Effector memory CD8-positive, alpha-beta T cell (primary cell): ENCODE measurements around the gene BIVM.

Source experiments
- ATAC-seq: fragments of 150-1000 bp; cut with Tn5 transposase; replicated peaks from 2 replicates; pipeline ENCODE4 v1.10.0; 2021; ENCODE audit warnings: mild to moderate bottlenecking, moderate library complexity
- DNase-seq, 3 experiments: peaks; one replicate each; pipeline ENCODE4 v3.0.0; 2021
- H3K27ac Mint-ChIP-seq, 2 donors: one replicate each; pipeline ENCODE4 v1.8.0; 2022; ENCODE audit warnings: mild to moderate bottlenecking in 2 of 2, mixed read lengths in 2 of 2, moderate library complexity in 2 of 2
- H3K27me3 Mint-ChIP-seq, 2 donors: one replicate each; pipeline ENCODE4 v1.8.0; 2022; ENCODE audit warnings: mixed read lengths in 2 of 2
- H3K36me3 Mint-ChIP-seq: one replicate; pipeline ENCODE4 v1.8.0; 2022; ENCODE audit warnings: mild to moderate bottlenecking, moderate library complexity, mixed read lengths; ENCODE audit not compliant: insufficient read depth
- H3K4me1 Mint-ChIP-seq, 2 donors: one replicate each; pipeline ENCODE4 v1.8.0; 2022; ENCODE audit warnings: low read depth in 2 of 2, mixed read lengths in 2 of 2
- H3K4me3 Mint-ChIP-seq, 2 donors: one replicate each; pipeline ENCODE4 v1.8.0; 2022; ENCODE audit warnings: mild to moderate bottlenecking in 2 of 2, mixed read lengths in 2 of 2, moderate library complexity in 2 of 2
- H3K9me3 Mint-ChIP-seq, 2 donors: one replicate each; pipeline ENCODE4 v1.8.0; 2022; ENCODE audit warnings: mixed read lengths in 2 of 2

Gene BIVM

GRCh38 chr13:102805680-102806079 lies 6.8 kb downstream of the BIVM start:
- peaks cover 7% of the 10 kb centered on the region for H3K36me3 Mint-ChIP-seq
- H3K4me3 Mint-ChIP-seq, result no peak overlapping the region

GRCh38 chr13:102807699-102808098 lies 8.8 kb downstream of the BIVM start:
- DNase-seq (no peak), ATAC-seq (no peak)
- no peaks in the 10 kb centered on the region for H3K27me3 Mint-ChIP-seq
- H3K4me3 Mint-ChIP-seq, result no peak overlapping the region
- H3K27ac Mint-ChIP-seq, result no peak overlapping the region
- peaks cover 15% of the 10 kb centered on the region for H3K36me3 Mint-ChIP-seq
- H3K9me3 Mint-ChIP-seq, result peaks cover 0 to 2% of the 10 kb centered on the region in 2 donors
- peaks cover 8 to 17% of the 10 kb centered on the region in 2 donors for H3K4me1 Mint-ChIP-seq

More at GRCh38 chr13:102805680-102806079, 6.8 kb downstream of the BIVM start:
- Mint-ChIP-seq H3K27me3 (no peaks in the 10 kb centered on the region), H3K4me1 (peaks cover 13 to 20% of the 10 kb centered on the region in 2 donors), H3K27ac (no peak overlapping the region), H3K9me3 (no peaks in the 10 kb centered on the region)
- ATAC-seq, result no peak
- no peak for DNase-seq

- H3K36me3 Mint-ChIP-seq, result peaks cover 19% of the 10 kb centered on the region
- DNase-seq (no peak), ATAC-seq (no peak)
- H3K9me3 Mint-ChIP-seq, result peaks cover 0 to 2% of the 10 kb centered on the region in 2 donors
- H3K27me3 Mint-ChIP-seq, result no peaks in the 10 kb centered on the region
- no peak overlapping the region for H3K4me3 Mint-ChIP-seq
- peaks cover 6 to 20% of the 10 kb centered on the region in 2 donors for H3K4me1 Mint-ChIP-seq
- no peak overlapping the region for H3K27ac Mint-ChIP-seq
Measured at GRCh38 chr13:102812611-102813287, 13.8 kb downstream of the BIVM start.

- no peak overlapping the region for H3K27ac Mint-ChIP-seq
- H3K9me3 Mint-ChIP-seq, result peaks cover 0 to 2% of the 10 kb centered on the region in 2 donors
- ATAC-seq (no peak), DNase-seq (no peak)
- no peak overlapping the region for H3K4me3 Mint-ChIP-seq
- peaks cover 6 to 14% of the 10 kb centered on the region in 2 donors for H3K4me1 Mint-ChIP-seq
- peaks cover 18% of the 10 kb centered on the region for H3K36me3 Mint-ChIP-seq
- no peaks in the 10 kb centered on the region for H3K27me3 Mint-ChIP-seq
Measured at GRCh38 chr13:102814025-102814607, 15.2 kb downstream of the BIVM start.

GRCh38 chr13:102814793-102815192 lies 15.9 kb downstream of the BIVM start:
- Mint-ChIP-seq H3K36me3 (peaks cover 18% of the 10 kb centered on the region), H3K4me1 (peaks cover 6 to 14% of the 10 kb centered on the region in 2 donors), H3K4me3 (no peak overlapping the region), H3K27ac (no peak overlapping the region), H3K27me3 (no peaks in the 10 kb centered on the region), H3K9me3 (peaks cover 0 to 2% of the 10 kb centered on the region in 2 donors)
- DNase-seq (no peak), ATAC-seq (no peak)

GRCh38 chr13:102815788-102816187 lies 16.9 kb downstream of the BIVM start:
- Mint-ChIP-seq H3K4me1 (peaks cover 4 to 14% of the 10 kb centered on the region in 2 donors), H3K27ac (no peak overlapping the region), H3K9me3 (peaks cover 0 to 2% of the 10 kb centered on the region in 2 donors), H3K36me3 (peaks cover 24% of the 10 kb centered on the region), H3K27me3 (no peaks in the 10 kb centered on the region), H3K4me3 (no peak overlapping the region)
- ATAC-seq, result no peak
- DNase-seq, result no peak

- no peaks in the 10 kb centered on the region for H3K27me3 Mint-ChIP-seq
- peaks cover 4 to 14% of the 10 kb centered on the region in 2 donors for H3K4me1 Mint-ChIP-seq
- DNase-seq, result no peak
- ATAC-seq, result no peak
- H3K36me3 Mint-ChIP-seq, result peaks cover 17% of the 10 kb centered on the region
- no peak overlapping the region for H3K27ac Mint-ChIP-seq
- H3K4me3 Mint-ChIP-seq, result no peak overlapping the region
- peaks cover 0 to 2% of the 10 kb centered on the region in 2 donors for H3K9me3 Mint-ChIP-seq
Measured at GRCh38 chr13:102816708-102817107, 17.8 kb downstream of the BIVM start.

GRCh38 chr13:102817241-102817640 lies 18.3 kb downstream of the BIVM start:
- Mint-ChIP-seq H3K4me3 (no peak overlapping the region), H3K27me3 (no peaks in the 10 kb centered on the region), H3K9me3 (no peaks in the 10 kb centered on the region), H3K27ac (no peak overlapping the region), H3K4me1 (peaks cover 4 to 10% of the 10 kb centered on the region in 2 donors), H3K36me3 (peaks cover 17% of the 10 kb centered on the region)
- DNase-seq (no peak), ATAC-seq (no peak)

- no peaks in the 10 kb centered on the region for H3K27me3 Mint-ChIP-seq
- no peak for ATAC-seq
- peaks cover 17% of the 10 kb centered on the region for H3K36me3 Mint-ChIP-seq
- H3K4me3 Mint-ChIP-seq, result no peak overlapping the region
- H3K9me3 Mint-ChIP-seq, result no peaks in the 10 kb centered on the region
- H3K27ac Mint-ChIP-seq, result no peak overlapping the region
- peaks cover 4 to 6% of the 10 kb centered on the region in 2 donors for H3K4me1 Mint-ChIP-seq
- no peak for DNase-seq
Measured at GRCh38 chr13:102817907-102818306, 19.0 kb downstream of the BIVM start.

- ATAC-seq (no peak), DNase-seq (no peak)
- no peak overlapping the region for H3K27ac Mint-ChIP-seq
- H3K4me1 Mint-ChIP-seq, result no peaks in the 10 kb centered on the region
- H3K36me3 Mint-ChIP-seq, result peaks cover 5% of the 10 kb centered on the region
- no peak overlapping the region for H3K4me3 Mint-ChIP-seq
- no peaks in the 10 kb centered on the region for H3K27me3 Mint-ChIP-seq
- no peaks in the 10 kb centered on the region for H3K9me3 Mint-ChIP-seq
Measured at GRCh38 chr13:102825400-102825799, 26.5 kb downstream of the BIVM start.

GRCh38 chr13:102825921-102826706 lies 27.2 kb downstream of the BIVM start:
- Mint-ChIP-seq H3K27ac (no peak overlapping the region), H3K4me1 (no peaks in the 10 kb centered on the region), H3K4me3 (no peak overlapping the region), H3K27me3 (no peaks in the 10 kb centered on the region), H3K36me3 (peaks cover 4% of the 10 kb centered on the region), H3K9me3 (no peaks in the 10 kb centered on the region)
- no peak for DNase-seq
- ATAC-seq, result no peak

- no peak overlapping the region for H3K27ac Mint-ChIP-seq
- no peak for DNase-seq
Measured at GRCh38 chr13:102830646-102831045, 31.7 kb downstream of the BIVM start.

GRCh38 chr13:102836471-102836870 lies 37.6 kb downstream of the BIVM start:
- Mint-ChIP-seq H3K36me3 (peaks cover 5% of the 10 kb centered on the region), H3K4me1 (no peaks in the 10 kb centered on the region)
- ATAC-seq, result no peak

More at GRCh38 chr13:102830646-102831045, 31.7 kb downstream of the BIVM start:
- Mint-ChIP-seq H3K4me1 (no peaks in the 10 kb centered on the region), H3K27me3 (no peaks in the 10 kb centered on the region), H3K9me3 (no peaks in the 10 kb centered on the region), H3K36me3 (peaks cover 4% of the 10 kb centered on the region), H3K4me3 (no peak overlapping the region)
- ATAC-seq, result no peak

More at GRCh38 chr13:102836471-102836870, 37.6 kb downstream of the BIVM start:
- Mint-ChIP-seq H3K27ac (no peak overlapping the region), H3K27me3 (no peaks in the 10 kb centered on the region), H3K4me3 (no peak overlapping the region), H3K9me3 (no peaks in the 10 kb centered on the region)
- no peak for DNase-seq
